HT-29 (cell line): ENCODE results near the gene CLBA1. TPM values are rescaled to one million over a fixed set of nuclear protein-coding genes. Genes with fewer than 3 reads are reported as not detected.

Experiments used
- DNase-seq: peaks from one replicate; pipeline ENCODE4 v3.0.0-alpha.2; 2015; ENCODE audit warnings: low spot score
- total RNA-seq: library from RNA; depleted of rRNA; stranded (reverse); fragments of >200 nt; shearing (Covaris generic); gene quantifications from 2 replicates; pipeline ENCODE4 v1.2.3, GENCODE V29; 2014

CLBA1 gene
- total RNA-seq, 1 experiment from 2014 or later = 11.6 TPM

DNA sequence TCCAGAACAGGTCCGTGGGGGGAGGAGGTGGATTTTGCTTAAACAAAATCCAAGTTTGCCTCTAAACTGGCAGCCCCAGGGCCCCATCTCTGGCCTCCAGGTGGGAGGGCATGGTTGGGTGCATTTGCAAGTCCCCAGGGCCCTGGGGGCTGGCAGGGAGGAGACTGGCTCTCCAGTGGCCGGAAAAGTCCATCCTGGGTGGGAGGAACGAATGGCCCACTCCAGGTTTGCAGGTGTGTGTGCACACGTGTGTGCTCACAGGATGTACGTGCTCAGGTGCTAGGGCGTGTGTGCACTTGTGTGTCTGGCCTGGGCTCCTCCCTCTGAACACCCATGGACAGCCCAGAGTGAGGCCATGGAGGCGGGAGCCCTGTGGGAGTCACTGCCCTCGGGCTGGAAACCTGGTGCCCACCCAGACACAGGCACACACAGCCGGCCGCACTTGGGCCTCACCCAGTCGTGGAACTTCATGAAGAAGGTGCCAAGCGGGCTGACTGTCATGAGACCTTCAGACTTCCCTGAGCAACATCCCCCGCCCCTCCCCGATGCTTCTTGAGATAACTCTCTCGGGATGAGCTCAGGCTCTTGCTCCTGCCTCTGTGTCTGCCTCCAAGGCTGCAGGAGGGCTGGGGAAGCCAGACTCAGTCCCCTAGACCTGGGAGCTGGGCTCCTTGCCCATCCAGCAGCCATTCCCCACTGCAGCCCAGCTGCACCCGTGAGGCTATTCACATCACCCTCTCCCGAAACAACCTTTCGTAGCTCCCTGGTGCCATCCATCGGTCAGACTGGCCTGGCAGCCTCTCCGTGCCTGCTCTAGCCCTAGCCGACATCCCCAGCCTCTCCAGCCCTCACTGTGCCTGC lies 16.8 kb upstream of the CLBA1 start:
- DNase-seq = peak; percentile 51

DNA sequence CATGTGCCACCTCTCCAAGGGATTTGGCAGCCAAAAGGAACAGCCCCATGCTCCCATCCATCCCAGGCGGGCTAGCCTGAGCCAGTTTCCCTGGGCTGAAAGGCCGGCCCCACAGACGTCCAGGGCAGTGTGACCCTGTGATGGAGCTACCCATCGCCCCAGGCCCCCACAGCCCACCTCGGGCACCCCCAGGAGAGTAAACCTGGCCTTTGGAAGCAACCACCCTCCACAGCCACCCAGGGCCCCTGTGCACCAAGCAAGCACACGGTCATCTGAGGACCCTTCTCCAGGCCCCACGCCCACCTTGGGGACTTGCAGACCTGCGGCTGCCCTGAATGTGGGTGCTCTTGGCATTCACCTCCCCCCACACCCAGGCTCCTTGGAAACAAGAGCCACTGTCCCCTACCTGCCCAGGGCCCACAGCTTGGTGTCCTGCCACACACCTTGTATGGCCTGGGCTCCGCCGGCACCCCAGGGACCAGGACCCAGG lies 15.8 kb upstream of the CLBA1 start:
- DNase-seq = no peak

DNA sequence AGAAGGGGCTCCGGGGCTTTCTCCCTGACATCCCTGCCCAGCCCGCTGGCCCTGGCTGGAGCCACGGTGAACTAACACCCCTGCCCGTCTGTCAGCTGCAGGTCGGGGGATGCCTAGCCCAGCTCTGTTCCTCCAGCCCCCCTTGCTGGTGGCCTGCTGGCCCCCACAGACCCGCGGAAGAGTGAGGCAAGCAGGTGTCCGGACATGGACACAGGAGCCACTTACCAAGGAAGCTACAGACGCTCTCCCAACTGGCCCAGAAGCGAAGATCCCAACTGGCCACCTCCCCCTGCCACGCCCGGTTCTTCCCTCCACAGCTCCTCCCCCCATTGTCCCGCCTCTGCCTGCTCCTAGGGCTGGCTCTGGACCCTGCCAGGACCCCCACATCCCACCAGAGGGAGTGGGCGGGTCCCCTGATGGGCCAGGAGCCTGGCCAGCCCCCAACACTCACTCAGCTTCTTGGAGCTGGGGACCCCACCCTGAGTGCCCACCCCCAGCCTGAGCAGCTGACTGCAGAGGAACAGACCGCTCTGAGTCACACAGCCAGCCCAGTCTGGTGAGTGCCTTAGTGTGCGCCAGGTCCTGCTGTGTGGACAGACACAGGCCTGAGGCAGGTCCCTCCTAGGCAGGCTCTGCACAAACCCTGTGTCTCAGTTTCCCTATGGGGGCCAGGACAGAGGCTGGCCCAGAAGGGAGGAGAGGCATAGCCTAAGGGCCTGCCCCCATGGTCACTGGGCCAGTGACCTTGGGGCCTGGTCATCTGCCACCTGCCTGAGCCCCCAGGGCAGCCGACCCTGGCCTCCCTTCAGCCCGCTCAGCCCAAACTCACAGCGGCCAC lies 15.1 kb upstream of the CLBA1 start:
- DNase-seq = no peak

DNA sequence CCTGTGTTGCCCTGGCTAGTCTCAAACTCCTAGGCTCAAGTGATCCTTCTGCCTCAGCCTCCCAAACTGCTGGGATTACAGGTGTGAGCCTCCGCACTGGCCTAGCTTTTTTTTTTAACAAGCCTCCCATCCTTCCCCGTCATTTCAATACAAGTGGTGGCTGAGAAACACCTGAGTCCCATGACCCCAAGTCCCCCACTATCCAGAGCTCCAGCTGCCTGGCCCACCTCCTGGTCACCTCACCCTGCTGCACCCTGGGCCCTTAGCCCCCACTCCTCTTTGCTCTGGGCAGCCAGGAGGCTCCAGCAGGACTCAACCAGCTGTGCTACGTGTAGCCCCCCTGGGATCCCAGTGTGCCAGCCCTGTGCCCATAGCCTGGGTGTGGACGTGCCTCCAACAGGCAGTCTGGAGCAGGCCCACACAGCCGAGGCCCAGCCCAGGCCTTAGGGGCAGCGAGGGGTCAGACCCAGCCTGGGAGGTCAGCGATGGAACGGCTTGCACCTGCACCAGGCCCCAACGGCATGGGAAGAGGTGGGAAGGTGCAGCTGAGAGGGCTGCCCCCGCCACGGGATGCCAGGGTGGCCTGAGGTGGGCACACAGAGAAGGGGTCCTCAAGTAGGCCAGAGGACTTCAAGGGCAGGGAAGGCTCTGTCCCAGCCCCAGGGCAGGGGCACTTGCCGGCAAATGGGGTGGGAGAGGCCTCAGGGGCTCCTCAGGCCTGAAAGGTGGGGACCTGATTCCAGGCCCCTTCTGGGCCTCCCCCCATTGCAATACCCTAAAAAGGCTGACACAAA lies 13.9 kb upstream of the CLBA1 start:
- no peak for DNase-seq

DNA sequence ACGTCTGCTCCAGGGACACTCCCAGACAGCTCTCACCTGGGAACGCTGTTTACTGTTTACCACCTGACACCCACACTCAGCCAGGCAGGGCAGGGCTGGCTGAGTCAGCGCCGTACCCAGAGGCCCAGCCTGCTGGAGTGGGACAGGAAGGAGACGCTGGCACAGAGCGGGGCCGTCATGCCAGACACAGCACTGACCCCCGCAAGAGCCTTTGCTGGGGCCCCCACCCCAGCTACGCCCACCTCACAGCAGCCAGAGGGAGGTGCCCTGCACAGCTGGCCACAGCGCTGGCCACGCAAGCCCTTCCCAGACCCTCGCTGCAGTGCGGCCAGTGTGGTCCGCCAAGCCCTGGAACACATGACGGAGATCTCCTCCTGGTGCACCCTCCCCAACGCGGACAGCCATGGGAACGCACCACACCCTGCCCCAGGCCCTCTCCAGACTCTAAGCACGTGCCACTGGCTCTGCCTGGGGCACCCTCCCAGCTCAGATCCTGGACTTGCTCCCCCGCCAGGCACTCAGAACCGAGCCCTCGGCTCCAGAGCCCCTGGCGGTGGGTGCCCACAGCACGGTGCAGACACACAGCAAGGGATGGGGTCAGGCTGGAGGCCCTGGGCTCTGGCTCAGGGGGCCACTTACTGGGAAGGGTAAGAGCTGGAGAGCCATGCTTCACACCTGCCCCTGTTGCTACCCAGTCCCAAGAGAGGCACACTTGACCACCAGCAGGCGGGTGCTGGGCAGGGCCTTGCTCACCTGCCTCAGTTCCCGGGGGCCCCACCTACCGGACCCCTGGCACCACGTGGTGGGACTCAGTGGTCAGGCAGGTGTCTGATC lies 13.1 kb upstream of the CLBA1 start:
- peak; percentile 88 for DNase-seq

DNA sequence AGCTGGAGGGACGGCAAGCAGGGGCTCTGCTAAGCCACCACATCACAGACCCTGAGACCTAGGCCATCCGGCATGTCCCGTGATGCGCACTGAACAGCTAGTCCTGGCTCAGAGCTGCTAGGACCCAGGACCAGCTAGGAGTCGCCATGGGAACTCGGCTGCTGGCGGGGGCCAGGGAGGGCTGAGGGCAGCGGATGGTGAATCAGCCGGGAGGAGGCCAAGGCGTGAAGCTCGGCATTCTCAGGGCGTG lies 12.5 kb upstream of the CLBA1 start:
- DNase-seq = peak; percentile 89

DNA sequence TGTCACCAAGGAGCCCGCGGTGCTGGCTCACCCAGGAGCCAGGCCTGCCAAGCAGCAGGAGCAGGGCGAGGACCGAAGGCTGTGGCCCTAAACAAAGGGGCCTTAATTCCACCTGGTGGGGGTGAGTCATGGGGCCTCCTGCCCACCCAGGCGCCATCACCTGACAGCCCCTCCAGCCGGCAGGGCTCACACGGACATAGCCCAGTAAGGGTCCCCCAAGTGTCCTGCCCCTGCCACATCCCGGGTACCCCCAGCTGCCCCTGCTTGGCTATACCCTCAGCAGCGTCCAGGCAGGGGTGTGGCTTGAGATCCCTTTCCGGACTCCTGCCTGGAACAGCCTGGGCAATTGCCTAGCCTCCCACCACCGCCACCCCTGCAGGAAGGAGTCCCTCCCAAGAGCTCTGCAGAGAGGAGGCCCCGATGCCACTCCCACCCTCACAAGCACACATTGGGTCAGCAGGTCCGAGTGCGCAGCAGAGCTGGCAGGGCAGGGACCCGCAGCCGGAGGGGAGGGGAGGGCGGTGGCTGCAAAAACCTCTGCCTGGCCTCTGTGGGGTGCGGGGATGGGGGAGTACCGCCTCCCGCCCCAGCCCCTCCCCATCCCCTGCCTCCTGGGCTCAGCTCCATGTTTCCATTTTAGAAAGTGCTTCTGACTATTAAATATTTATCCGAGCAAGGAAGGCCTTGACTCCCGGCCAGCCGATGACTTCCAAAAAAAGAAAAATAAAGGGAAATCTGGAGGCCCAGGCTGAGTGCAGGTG lies 12.0 kb upstream of the CLBA1 start:
- no peak for DNase-seq

DNA sequence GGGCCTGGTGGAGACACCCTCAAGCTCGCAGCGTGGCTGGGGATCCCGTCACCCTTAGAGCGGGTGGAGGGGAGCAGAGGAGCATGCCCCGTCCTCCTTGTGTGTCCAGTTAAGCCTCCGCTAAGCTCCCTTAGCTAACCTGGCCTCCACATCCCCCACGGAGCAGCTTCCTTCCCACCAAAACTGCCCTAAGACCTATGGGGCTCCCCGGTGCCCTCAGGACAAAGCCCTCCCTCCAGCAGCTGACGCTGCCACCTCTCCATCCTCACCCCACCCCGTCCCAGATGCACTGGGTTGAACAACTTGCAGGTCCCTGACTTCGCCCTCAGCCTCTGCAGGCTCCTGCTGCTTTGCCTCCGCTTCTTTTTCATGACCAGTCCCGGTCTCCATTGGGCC lies 11.4 kb upstream of the CLBA1 start:
- no peak for DNase-seq

DNA sequence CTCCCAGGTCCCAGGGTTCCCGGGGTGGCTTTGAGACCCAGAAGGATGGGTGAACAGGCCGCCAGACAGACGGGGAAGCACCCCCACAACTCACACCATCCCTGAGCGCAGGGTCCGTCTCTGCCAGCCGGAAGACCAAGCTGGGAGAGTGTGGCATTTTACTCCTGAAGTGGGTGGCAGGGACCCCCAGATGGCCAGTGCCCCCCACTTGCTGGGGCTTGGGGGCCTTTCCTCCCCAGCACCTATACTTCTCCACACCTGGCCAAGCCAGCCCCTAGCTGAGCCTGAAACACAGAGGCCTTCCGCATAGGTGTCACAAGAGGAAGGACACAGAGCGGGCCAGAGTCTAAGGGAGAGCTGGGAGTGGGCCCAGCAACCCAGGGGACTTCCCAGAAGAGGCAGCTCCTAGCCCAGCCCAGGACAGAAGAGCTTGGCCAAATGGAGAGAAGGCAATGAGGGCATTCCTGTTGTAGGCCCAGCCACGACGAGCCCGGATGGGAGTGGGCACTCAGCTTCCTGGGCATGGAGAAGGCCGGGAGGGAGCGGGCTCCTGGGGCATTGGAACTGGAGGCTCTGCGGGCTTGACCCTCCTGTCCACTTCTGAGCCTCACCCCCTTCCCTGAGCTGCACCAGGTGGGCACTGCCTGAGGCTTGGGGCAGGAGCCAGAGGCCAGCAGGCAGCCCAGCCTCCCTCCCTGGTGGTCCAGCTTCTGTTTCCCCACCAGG lies 10.8 kb upstream of the CLBA1 start:
- DNase-seq = no peak

DNA sequence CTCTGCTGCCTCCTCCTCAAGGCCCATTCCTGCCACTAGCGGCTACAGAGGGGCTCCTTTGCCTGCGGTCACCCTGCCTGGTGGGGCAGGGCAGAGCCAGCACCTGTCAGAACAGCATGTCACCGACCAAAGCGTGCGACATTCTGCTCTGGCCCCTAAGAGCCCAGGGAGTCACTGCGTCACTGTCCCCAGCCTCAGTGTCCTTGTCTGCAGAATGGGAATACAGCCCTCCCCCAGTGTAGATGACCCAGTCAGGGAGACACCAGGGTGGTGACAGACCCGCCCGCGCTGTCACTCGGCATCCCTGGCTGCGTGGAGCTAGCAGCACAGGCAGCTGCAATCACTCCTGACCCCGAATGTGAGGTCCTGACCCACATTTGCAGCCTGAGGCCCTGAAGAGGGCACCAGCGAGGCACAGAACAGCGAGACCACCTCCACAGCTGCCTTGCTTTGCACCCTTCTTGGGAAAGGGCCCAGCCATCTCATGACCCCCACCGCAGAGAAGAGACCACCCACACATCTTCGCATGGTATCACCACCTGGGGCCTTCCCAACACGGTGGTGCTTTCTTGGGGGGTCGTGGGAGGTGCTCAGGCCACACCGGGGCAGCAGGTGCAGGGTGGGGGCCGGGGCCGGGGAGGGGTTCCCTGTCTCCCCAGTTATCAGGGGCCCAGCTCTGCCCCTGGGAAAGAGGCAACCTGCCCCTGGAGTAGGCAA lies 9.9 kb upstream of the CLBA1 start:
- no peak for DNase-seq

DNA sequence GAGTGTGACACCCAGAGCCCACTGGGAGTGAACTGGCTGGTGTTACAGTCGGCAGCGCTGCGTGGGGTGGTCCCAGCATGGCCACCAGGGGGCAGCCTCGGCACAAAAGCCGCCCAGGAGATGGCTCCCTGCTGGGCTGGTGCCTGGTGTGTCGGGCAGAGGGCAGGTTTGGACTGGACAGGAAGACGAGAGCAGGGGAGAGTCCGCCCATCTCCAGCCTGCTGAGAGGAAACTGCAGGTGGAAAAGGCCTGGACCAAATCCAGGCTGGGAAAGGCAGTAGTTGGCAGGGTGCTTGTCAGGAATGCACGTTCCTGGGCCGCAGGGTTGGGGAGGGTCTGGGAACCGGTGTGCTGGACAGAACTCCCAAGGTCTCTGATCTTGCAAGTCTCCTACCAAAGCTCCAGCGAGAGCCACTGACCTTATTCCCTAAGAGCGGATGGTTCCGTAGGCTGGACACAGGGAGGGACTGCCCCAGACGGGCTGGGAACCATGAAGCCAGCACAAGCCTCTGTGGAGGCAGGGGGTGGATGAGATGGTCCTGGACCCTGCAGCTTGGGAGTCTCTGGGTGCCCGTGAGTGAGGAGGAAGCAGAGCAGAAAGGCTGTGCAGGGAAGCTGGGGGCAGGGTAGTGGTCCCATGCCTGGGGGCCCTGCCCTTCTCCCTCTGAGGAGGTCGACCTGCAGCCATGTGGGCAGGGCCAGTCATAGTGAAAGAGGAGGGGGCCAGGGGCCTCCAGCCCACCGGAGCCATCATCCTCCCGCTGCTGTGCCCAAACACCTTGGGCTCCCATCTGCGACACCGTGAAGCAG lies 9.2 kb upstream of the CLBA1 start:
- DNase-seq = peak; percentile 88

DNA sequence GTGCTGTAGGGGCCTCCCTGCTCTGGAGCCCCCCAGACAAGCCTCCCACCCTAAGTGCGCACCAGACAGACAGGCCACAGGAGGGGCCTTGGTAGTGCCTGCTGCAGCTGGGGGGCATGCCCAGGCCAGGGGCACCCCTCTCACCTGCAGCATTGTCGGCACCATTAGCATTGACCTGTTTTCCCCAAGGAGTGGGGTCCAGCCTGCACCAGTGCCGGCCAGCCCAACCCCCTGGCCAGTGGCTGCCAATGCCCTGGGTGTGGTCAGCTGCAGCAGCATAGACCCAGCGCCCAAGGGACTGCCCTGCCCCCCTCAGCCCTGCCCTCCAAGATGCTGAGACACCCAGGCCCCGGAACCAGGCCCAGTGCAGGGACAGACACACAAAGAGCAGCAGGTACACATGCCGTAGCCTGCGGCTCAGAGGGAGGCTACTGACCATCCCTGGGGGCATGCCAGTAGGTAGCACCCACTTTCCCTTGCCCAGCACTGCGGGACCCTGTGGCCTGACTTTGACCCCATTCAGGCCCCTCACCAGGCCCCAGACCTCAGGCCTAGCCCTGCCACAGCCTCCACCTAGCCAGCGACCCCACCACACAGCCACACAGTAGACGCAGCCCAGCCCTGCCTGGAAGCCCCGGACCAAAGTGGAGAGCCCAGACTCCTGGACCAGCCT lies 8.4 kb upstream of the CLBA1 start:
- no peak for DNase-seq

DNA sequence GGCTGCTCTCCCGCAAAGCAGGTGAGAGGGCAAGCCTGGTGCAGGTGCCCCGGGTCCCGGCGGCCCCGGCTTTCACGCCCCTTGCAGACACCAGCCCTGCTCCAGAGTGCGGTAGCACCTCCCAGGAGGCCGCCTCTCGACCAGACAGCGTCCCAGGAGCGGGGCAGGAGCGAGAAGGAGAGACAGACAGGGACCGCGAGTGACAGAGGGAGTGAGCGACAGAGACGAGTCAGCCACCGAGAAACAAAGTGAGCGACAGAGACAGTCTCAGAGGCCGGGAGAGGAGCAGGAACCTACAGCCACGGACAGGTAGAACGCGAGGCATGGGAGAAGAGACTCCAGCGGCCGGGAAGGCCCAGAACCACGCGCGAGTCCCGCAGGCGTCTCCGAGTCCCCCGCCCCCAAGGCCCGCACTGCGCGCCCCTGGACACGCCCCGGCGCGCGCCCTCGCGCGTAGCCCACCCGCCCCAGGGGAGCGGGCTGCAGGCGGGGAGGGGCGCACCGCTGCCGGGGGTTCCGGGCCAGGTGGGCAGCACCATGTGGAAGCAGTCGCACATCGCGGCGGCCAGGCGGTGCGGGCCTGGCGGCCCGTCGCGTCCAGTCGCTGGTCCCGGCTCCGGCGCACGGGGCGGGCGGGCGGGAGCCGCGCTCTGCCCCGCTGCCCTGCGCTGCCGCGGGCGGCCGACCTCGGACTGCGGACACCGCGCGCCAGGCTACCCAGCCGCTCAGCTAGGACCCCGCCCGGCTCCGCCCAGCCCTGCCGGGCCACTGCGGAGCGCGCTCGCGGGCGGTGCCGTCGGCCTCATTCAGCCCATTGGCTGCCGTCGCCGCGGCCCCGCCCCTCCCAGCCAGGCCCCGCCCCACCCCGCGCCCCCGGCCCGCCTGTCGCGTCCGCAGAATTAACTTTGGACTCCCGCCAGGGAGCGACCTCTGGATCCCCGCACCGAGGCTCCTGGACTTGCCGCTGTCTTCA lies 7.6 kb upstream of the CLBA1 start, which contains the start of gene AHNAK2:
AHNAK2 (minus strand) TSS at position 694 of the 973 bp plus-strand sequence; CDS start at position 557, 137 bp downstream.
- peak; percentile 58 for DNase-seq

DNA sequence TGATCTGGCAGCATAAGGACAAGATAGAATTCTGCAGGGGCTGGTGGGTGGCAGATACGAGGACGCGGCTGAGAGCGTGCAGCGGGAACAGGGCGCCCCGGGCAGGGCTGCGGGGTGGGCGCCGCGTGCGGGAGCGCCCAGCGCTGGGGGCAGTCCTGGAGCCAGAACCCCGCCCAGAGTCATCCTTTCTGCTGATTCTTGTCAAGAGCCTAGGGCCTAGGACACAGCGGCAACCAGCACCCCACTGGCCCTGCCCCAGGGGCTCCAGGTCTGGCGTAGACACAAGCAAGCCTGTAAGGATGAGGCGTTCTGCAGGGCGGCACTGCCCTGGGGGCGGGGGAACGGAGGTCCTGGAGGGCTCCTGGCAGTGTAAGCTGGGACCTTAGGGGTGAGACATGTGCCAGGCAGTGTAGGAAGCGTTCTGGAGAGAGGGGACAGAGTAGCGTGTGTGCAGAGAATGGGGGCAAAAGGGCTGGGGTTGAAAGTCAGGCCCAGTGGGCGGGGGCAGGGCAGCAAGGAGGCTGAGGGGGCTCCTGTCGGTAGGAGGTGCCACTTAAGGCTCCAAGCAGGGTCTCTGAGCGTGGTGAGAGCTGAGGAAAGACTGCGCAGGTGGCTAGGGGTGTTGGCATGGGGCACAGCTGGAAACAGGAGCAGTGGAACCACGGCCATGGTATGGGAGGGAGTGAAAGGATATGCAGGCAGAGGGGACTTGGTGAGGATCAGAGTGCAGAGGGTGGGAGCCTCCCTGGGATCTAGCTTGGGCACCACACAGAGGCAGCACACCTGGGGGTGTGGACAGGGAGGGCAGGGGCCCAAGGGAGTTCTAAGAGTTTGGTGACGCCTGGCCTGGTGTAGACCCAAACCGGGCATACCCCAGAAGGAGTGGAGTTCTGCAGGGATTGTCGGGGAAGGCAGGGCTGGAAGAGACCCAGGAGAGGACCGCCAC lies 6.6 kb upstream of the CLBA1 start:
- no peak for DNase-seq
